Peyer's patch (tissue), 4 donors: ENCODE results near the gene GOLIM4. TPM values are rescaled to one million over a fixed set of nuclear protein-coding genes. Genes with fewer than 3 reads are reported as not detected.

Experiments used
- DNase-seq, 3 donors: peaks; one replicate each; pipeline ENCODE4 v3.0.0-alpha.2; 2017 to 2019
- H3K27ac ChIP-seq, 4 donors: fragments of 200-600 bp; sonication (generic); one replicate each; pipeline ENCODE4 v1.5.1; 2016 to 2019
- H3K27me3 ChIP-seq, 2 donors: fragments of 200-600 bp; sonication (generic); one replicate each; pipeline ENCODE4 v1.5.1; 2019
- H3K36me3 ChIP-seq, 3 donors: fragments of 200-600 bp; sonication (generic); one replicate each; pipeline ENCODE4 v1.5.1; 2016 to 2019
- H3K4me1 ChIP-seq, 4 donors: fragments of 200-600 bp; sonication (generic); one replicate each; pipeline ENCODE4 v1.5.1; 2016 to 2019
- H3K4me3 ChIP-seq, 4 donors: fragments of 200-600 bp; sonication (generic); 1 replicate in 3 of 4; 2 replicates in 1 of 4; pipeline ENCODE4 v1.5.1; 2016 to 2019; ENCODE audit warnings: mild to moderate bottlenecking in 1 of 4
- H3K9me3 ChIP-seq, 4 donors: fragments of 200-600 bp; sonication (generic); one replicate each; pipeline ENCODE4 v1.5.1; 2016 to 2019; ENCODE audit warnings: mild to moderate bottlenecking in 1 of 4
- POLR2A ChIP-seq, 2 donors: fragments of 450-650 bp; IDR thresholded peaks; one replicate each; pipeline ENCODE4 v1.5.1; 2017; ENCODE audit warnings: antibody characterized with exemption in 2 of 2, mild to moderate bottlenecking in 2 of 2, moderate library complexity in 2 of 2
- total RNA-seq, 4 donors: library from RNA; depleted of rRNA; stranded (reverse); fragments of >200 nt; gene quantifications; one replicate each; pipeline ENCODE4 v1.1.0, GENCODE V29; 2016
- TF ChIP-seq, protein P1 (sequence below), 6 experiments: fragments of 450-650 bp in 4 of 6; fragments of 200-600 bp in 2 of 6; sonication (generic) in 1 of 6; IDR thresholded peaks; one replicate each; pipeline ENCODE4 v1.5.1; 2017 to 2019; ENCODE audit warnings: antibody characterized with exemption in 6 of 6, mild to moderate bottlenecking in 3 of 6, moderate library complexity in 1 of 6

GOLIM4 gene
- total RNA-seq, 4 donors from 2014 or later = 102 to 186 (median 139) TPM

DNA sequence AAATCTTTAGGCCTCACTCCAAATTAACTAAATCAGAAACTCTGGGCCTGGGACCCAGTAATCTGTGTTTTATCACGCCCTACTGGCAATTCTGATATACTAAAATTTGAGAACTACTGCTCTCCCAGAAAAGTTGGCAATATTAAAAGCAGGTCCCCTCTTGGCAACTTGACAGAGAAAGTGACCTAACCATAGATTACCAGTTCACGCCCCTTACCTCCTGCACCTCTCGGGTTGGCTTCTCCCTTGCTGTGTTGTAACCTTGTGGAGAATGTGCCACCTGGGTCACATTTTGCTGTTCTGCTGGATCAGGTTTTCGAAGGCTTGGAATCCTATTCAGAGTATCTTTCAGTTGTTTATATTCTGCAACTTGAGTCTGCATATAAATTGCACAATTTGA is 59.1 kb downstream of the GOLIM4 start:
- TF ChIP-seq POLR2A (IDR thresholded peaks at IDR 0.05) = no peak
- TF ChIP-seq, protein P1, sequence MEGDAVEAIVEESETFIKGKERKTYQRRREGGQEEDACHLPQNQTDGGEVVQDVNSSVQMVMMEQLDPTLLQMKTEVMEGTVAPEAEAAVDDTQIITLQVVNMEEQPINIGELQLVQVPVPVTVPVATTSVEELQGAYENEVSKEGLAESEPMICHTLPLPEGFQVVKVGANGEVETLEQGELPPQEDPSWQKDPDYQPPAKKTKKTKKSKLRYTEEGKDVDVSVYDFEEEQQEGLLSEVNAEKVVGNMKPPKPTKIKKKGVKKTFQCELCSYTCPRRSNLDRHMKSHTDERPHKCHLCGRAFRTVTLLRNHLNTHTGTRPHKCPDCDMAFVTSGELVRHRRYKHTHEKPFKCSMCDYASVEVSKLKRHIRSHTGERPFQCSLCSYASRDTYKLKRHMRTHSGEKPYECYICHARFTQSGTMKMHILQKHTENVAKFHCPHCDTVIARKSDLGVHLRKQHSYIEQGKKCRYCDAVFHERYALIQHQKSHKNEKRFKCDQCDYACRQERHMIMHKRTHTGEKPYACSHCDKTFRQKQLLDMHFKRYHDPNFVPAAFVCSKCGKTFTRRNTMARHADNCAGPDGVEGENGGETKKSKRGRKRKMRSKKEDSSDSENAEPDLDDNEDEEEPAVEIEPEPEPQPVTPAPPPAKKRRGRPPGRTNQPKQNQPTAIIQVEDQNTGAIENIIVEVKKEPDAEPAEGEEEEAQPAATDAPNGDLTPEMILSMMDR (IDR thresholded peaks at IDR 0.05) = no peak
- Histone ChIP-seq H3K4me3 (no peak overlapping the region), H3K4me1 (no peaks in the 10 kb centered on the region), H3K27ac (no peak overlapping the region), H3K9me3 (no peaks in the 10 kb centered on the region), H3K27me3 (no peaks in the 10 kb centered on the region), H3K36me3 (peaks cover 0 to 67% (median 0%) of the 10 kb centered on the region in 3 donors)
- no peak for DNase-seq

DNA sequence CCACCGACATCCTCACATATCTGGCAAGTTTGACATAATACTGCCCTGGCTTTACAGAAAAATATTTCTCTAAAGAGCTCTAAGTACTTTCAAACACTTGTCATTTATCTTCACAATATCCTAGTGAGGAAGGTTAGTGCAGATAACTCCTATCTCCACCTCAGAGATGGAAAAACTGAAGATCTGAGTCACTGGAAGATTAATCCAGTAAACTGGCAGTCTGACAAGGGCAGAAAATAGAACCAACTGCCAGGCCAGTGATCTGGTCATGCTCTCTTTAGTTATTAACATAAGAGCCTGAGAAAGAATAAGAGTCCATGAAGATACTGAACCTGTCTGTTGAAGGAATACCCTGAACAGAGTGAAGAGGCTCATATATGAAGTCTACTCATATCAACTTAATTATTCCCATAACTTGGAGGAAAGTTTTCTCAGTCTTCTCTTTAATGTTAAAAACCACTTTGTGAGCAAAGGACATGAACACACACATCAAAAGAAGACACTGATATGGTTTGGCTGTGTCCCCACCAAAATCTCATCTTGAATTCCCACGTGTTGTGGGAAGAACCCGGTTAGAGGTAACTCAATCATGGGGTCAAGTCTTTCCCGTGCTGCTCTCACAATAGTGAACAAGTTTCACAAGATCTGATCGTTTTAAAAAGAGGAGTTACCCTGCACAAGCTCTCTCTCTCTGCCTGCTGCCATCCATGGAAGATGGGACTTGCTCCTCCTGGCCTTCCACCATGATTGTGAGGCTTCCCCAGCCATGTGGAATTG is 61.4 kb downstream of the GOLIM4 start:
- H3K36me3 ChIP-seq = peaks cover 0 to 71% (median 0%) of the 10 kb centered on the region in 3 donors
- H3K4me1 ChIP-seq = no peaks in the 10 kb centered on the region
- DNase-seq = no peak
- H3K4me3 ChIP-seq = no peak overlapping the region
- no peak for TF ChIP-seq POLR2A (IDR thresholded peaks at IDR 0.05)
- TF ChIP-seq, protein P1 (IDR thresholded peaks at IDR 0.05) = no peak
- H3K27me3 ChIP-seq = no peaks in the 10 kb centered on the region
- H3K27ac ChIP-seq = no peak overlapping the region
- H3K9me3 ChIP-seq = no peaks in the 10 kb centered on the region

DNA sequence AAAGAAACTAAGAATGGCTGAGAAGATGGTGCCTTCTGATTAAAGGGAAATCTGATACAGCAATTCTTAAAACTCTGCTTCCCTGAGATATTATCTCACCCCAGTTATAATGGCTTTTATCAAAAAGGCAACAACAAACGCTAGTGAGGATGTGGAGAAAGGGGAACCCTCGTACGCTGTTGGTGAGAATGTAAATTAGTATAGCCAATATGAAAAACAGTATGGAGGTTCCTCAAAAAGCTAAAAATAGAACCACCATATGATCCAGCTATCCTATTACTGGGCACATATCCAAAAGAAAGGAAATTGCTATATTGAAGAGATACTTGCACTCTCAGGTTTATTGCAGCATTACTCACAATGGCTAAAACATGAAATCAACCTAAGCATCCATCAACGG is 65.1 kb downstream of the GOLIM4 start:
- H3K27me3 ChIP-seq = no peaks in the 10 kb centered on the region
- no peak overlapping the region for H3K4me3 ChIP-seq
- H3K9me3 ChIP-seq = no peaks in the 10 kb centered on the region
- H3K27ac ChIP-seq = no peak overlapping the region
- no peak for DNase-seq
- peaks cover 0 to 80% (median 0%) of the 10 kb centered on the region in 3 donors for H3K36me3 ChIP-seq
- TF ChIP-seq, protein P1 (IDR thresholded peaks at IDR 0.05) = no peak
- no peak for TF ChIP-seq POLR2A (IDR thresholded peaks at IDR 0.05)
- H3K4me1 ChIP-seq = no peaks in the 10 kb centered on the region

DNA sequence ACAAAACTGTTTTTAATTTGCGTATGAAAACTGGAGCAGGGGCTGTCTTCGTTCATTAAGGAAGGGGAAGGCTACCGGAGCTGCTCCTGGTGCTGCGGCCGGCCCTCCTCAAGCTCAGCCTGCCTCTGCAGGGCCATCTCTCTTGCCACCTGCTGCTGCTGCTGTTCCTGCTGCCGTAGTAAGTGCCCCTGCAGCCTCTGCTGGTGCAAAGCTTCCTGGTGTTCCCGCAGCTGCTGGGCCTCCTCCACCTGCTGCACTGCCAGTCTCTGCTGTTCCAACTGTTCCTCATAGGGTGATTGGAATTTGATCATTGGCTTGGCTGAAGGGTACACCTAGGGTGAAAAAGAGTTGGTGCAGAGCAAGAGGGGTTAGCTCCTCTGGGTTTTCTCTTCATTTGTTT is 66.0 kb downstream of the GOLIM4 start:
- TF ChIP-seq POLR2A (IDR thresholded peaks at IDR 0.05) = no peak
- TF ChIP-seq, protein P1 (IDR thresholded peaks at IDR 0.05) = no peak
- no peaks in the 10 kb centered on the region for H3K27me3 ChIP-seq
- peaks cover 0 to 80% (median 0%) of the 10 kb centered on the region in 3 donors for H3K36me3 ChIP-seq
- no peak overlapping the region for H3K27ac ChIP-seq
- peaks cover 0 to 3% (median 0%) of the 10 kb centered on the region in 4 donors for H3K4me1 ChIP-seq
- no peak overlapping the region for H3K4me3 ChIP-seq
- no peak for DNase-seq
- no peaks in the 10 kb centered on the region for H3K9me3 ChIP-seq

DNA sequence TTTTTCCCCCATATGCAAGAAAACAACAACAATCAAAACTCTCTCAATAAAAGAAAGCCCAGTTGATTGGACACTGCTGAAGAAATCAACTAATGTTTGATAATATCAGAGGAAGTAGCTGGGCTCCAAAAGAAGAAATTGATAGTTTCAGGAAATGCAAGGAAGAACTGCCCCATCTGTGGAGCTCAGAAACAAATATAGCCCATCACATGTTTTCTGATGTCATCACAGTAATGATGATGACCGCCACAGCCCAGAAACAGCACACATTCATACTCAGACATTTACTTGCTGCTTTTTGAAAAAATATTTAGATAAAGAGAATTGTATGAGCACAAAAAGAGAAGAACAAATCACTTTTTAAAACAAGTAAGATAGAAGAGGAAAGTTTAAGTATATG is 67.6 kb downstream of the GOLIM4 start:
- peaks cover 0 to 7% (median 0%) of the 10 kb centered on the region in 4 donors for H3K4me1 ChIP-seq
- no peak for DNase-seq
- no peak overlapping the region for H3K27ac ChIP-seq
- TF ChIP-seq, protein P1 (IDR thresholded peaks at IDR 0.05) = no peak
- no peak for TF ChIP-seq POLR2A (IDR thresholded peaks at IDR 0.05)
- no peaks in the 10 kb centered on the region for H3K9me3 ChIP-seq
- peaks cover 0 to 95% (median 0%) of the 10 kb centered on the region in 3 donors for H3K36me3 ChIP-seq
- no peak overlapping the region for H3K4me3 ChIP-seq
- no peaks in the 10 kb centered on the region for H3K27me3 ChIP-seq
